GM12878 (cell line): Measurements from ENCODE around the gene CACHD1.

ENCODE experiments used
- BHLHE40 ChIP-seq, 2 experiments: fragments of 450-650 bp in 1 of 2; IDR thresholded peaks; 2 replicates each; pipeline ENCODE4 v1.6.1; 2011 to 2017; ENCODE audit warnings: low read depth in 2 of 2, borderline replicate concordance in 1 of 2, improper control_type of control experiment in 1 of 2, low read length in 1 of 2, mild to moderate bottlenecking in 1 of 2
- CREM ChIP-seq: IDR thresholded peaks from 2 replicates; pipeline ENCODE4 v1.6.1; 2014; ENCODE audit warnings: antibody characterized with exemption, low read depth
- CTCF ChIP-seq, 3 experiments: IDR thresholded peaks in 2 of 3; conservative IDR thresholded peaks in 1 of 3; 2 replicates each; pipeline ENCODE4 v1.5.1; 2011; ENCODE audit warnings: low read depth in 3 of 3, low read length in 3 of 3, mild to moderate bottlenecking in 3 of 3, control low read depth in 2 of 3, moderate library complexity in 2 of 3, inconsistent platforms in 1 of 3, mixed read lengths in 1 of 3; ENCODE audit not compliant: control insufficient read depth in 2 of 3, insufficient read depth in 1 of 3; ENCODE audit errors: extremely low read depth in 1 of 3
- JUND ChIP-seq: IDR thresholded peaks from 2 replicates; pipeline ENCODE4 v1.6.1; 2012; ENCODE audit warnings: low read depth, mild to moderate bottlenecking, low read length, improper control_type of control experiment, moderate library complexity
- MTA2 ChIP-seq: fragments of 450-650 bp; IDR thresholded peaks from 2 replicates; pipeline ENCODE4 v1.6.1; 2016; ENCODE audit warnings: low read depth, mild to moderate bottlenecking, moderate library complexity
- MXI1 ChIP-seq: fragments of 150-350 bp; IDR thresholded peaks from 2 replicates; pipeline ENCODE4 v1.6.1; 2011; ENCODE audit warnings: low read depth, mild to moderate bottlenecking, inconsistent platforms, low read length, improper control_type of control experiment
- MYC ChIP-seq: IDR thresholded peaks from 2 replicates; pipeline ENCODE4 v1.6.1; 2011; ENCODE audit warnings: mild to moderate bottlenecking, low read length, moderate library complexity, inconsistent platforms; ENCODE audit not compliant: insufficient read depth, insufficient replicate concordance, insufficient read length, severe bottlenecking
- NR2C2 ChIP-seq: IDR thresholded peaks from 2 replicates; pipeline ENCODE4 v1.6.1; 2011; ENCODE audit warnings: borderline replicate concordance, low read depth; ENCODE audit not compliant: control insufficient read depth, insufficient read length
- POLR2A ChIP-seq: IDR thresholded peaks from 2 replicates; pipeline ENCODE4 v1.6.1; 2011; ENCODE audit warnings: low read depth, mild to moderate bottlenecking, low read length
- RFX5 ChIP-seq: IDR thresholded peaks from 2 replicates; pipeline ENCODE4 v1.6.1; 2011; ENCODE audit warnings: low read depth, low read length, improper control_type of control experiment
- SIN3A ChIP-seq: IDR thresholded peaks from 2 replicates; pipeline ENCODE4 v1.6.1; 2012; ENCODE audit warnings: low read depth, low read length, improper control_type of control experiment
- SMC3 ChIP-seq: IDR thresholded peaks from 2 replicates; pipeline ENCODE4 v1.6.1; 2011; ENCODE audit warnings: low read length, improper control_type of control experiment, borderline replicate concordance
- TAF1 ChIP-seq: IDR thresholded peaks from 2 replicates; pipeline ENCODE4 v1.6.1; 2011; ENCODE audit warnings: mild to moderate bottlenecking, low read depth, low read length, borderline replicate concordance

GRCh38 chr1:64440183-64440826 is 29.6 kb upstream of the CACHD1 start:
- TF ChIP-seq MYC = no peak
- TF ChIP-seq CREM = no peak
- no peak for TF ChIP-seq MTA2
- TF ChIP-seq JUND = no peak
- TF ChIP-seq BHLHE40 (IDR thresholded peaks at IDR 0.05; ENCODE audit: borderline replicate concordance in 1 of 2, low read depth in 2 of 2, low read length in 1 of 2) = no peak
- no peak for TF ChIP-seq CTCF (IDR thresholded peaks at IDR 0.05 in 2 of 3, conservative IDR thresholded peaks at IDR 0.05 in 1 of 3; ENCODE audit: control insufficient read depth in 2 of 3, extremely low read depth in 1 of 3, insufficient read depth in 1 of 3, low read depth in 3 of 3, low read length in 3 of 3)
- TF ChIP-seq SMC3 = no peak
- no peak for TF ChIP-seq SIN3A
- TF ChIP-seq RFX5 = no peak
- TF ChIP-seq TAF1 = no peak
- TF ChIP-seq NR2C2 = no peak
- TF ChIP-seq POLR2A = no peak
- TF ChIP-seq MXI1 = no peak
